AG04450 (cell line): ENCODE data around the gene HECW1. TPM values are rescaled to one million over a fixed set of nuclear protein-coding genes. Genes with fewer than 3 reads are reported as not detected.

Experiments used
- CTCF ChIA-PET: fragments of 300-600, 350-600 bp; formaldehyde crosslinking; extraction: SDS; loops from one replicate; lab custom pipeline; 2022; ENCODE audit warnings: antibody characterized with exemption, inconsistent platforms; lab: Charles Lee
- POLR2A ChIA-PET: fragments of 350-600 bp; formaldehyde crosslinking; extraction: SDS; loops from one replicate; lab custom pipeline; 2021; ENCODE audit warnings: antibody characterized with exemption, inconsistent platforms; lab: Yijun Ruan, JAX
- DNase-seq: peaks from one replicate; pipeline ENCODE4 v3.0.0-alpha.2; 2011; ENCODE audit warnings: low read depth, low spot score
- H3K27ac ChIP-seq: one replicate; pipeline ENCODE4 v1.5.1; 2012; ENCODE audit warnings: low read depth, low read length, control low read depth
- H3K27me3 ChIP-seq: one replicate; pipeline ENCODE4 v1.6.0; 2012; ENCODE audit warnings: low read length; ENCODE audit not compliant: control insufficient read depth, insufficient read depth
- H3K4me3 ChIP-seq: 2 replicates; pipeline ENCODE4 v1.5.1; 2011; ENCODE audit warnings: mild to moderate bottlenecking, low read depth, low read length, control low read depth
- H3K9me3 ChIP-seq: 2 replicates; pipeline ENCODE4 v1.5.1; 2012; ENCODE audit warnings: low read length; ENCODE audit not compliant: control insufficient read depth, insufficient read depth
- CTCF ChIP-seq: IDR thresholded peaks from 2 replicates; pipeline ENCODE4 v1.5.1; 2011; ENCODE audit warnings: low read depth, low read length, control low read depth, inconsistent platforms
- polyA plus RNA-seq: library from polyadenylated mRNA; depleted of rRNA; stranded (reverse); fragments of >200 nt; gene quantifications from 2 replicates; pipeline ENCODE4 v1.2.3, GENCODE V29; 2011

The HECW1 gene
- polyA plus RNA-seq, 1 experiment: 2.6 TPM

- CTCF ChIA-PET: no interaction called here
- DNase-seq: no peak
Measured at GRCh38 chr7:43372676-43373355, 260.4 kb downstream of the HECW1 start.

GRCh38 chr7:43377196-43377960 is 264.9 kb downstream of the HECW1 start:
- CTCF ChIA-PET: no interaction called here
- Histone ChIP-seq H3K27ac (no peak overlapping the region), H3K9me3 (no peaks in the 10 kb centered on the region), H3K27me3 (no peaks in the 10 kb centered on the region), H3K4me3 (no peak overlapping the region)
- no peak for DNase-seq
- POLR2A ChIA-PET: no interaction called here
- no peak for TF ChIP-seq CTCF

More at GRCh38 chr7:43372676-43373355, 260.4 kb downstream of the HECW1 start:
- POLR2A ChIA-PET: no interaction called here
- Histone ChIP-seq H3K27me3 (no peaks in the 10 kb centered on the region), H3K4me3 (no peak overlapping the region), H3K27ac (no peak overlapping the region), H3K9me3 (no peaks in the 10 kb centered on the region)
- TF ChIP-seq CTCF: no peak

GRCh38 chr7:43379210-43379609 is 266.8 kb downstream of the HECW1 start:
- Histone ChIP-seq H3K9me3 (no peaks in the 10 kb centered on the region), H3K27me3 (no peaks in the 10 kb centered on the region), H3K4me3 (no peak overlapping the region), H3K27ac (no peak overlapping the region)
- ChIA-PET POLR2A (no interaction called here), CTCF (no interaction called here)
- no peak for DNase-seq
- no peak for TF ChIP-seq CTCF

- CTCF ChIA-PET: interaction anchor here (0.7 kb wide), 2 partner anchors 65 to 198 kb away, joined by 5 read pairs; partner anchors contain the start of gene STK17A
- no peak for TF ChIP-seq CTCF
- POLR2A ChIA-PET: no interaction called here
- Histone ChIP-seq H3K9me3 (no peaks in the 10 kb centered on the region), H3K4me3 (no peak overlapping the region), H3K27ac (no peak overlapping the region), H3K27me3 (no peaks in the 10 kb centered on the region)
- DNase-seq: no peak
Measured at GRCh38 chr7:43384616-43385308, 272.3 kb downstream of the HECW1 start.
